ENCODE data around the gene COL13A1.

DNA sequence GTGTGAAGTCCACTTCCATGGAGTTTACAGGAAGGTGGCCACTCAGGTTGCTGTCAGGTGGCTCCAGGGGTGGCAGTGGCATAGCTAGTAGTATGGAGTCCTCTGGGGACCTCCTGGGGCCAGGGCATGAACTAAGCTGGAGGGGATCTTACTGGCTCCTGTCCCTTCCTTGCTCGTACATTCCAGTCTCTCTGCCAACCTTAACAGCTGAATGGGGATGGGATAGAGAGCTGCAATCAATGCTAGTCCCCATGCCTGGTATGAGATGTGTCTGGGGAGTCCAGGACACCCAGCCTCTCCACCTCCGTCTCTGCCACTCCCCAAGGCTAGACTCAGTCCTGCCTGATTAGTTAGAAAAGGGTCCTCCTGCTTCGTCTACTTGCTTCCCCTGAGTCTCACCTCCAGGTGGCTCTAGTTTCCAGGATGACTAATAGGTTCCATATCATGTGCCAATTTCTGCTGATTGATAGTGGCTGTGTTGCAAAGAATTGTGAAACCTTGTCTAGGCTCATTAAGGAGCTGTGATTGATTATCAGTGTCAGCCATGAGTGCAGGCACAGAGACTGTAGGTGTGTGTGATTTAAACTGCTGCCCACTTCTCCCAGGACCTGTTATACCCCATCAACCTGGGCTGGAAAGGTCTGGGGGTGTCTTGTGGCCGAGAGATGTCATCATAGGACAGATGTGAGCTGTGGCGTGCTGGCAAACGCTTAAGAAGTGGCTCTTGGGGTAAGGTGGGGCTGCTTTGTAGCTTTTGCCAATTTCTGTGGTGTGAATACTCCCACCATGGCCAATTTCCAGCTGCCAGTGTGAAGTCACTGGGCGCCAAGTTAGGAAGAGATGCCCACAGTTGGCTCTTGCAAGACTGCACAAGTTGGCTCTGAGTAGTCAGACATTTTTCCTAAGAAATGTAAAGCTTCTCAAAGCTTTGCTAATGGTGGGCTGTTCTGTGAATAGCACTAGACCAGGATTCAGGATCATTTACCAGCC lies 59.8 kb downstream of the COL13A1 start:
- TF ChIP-seq, protein P1, sequence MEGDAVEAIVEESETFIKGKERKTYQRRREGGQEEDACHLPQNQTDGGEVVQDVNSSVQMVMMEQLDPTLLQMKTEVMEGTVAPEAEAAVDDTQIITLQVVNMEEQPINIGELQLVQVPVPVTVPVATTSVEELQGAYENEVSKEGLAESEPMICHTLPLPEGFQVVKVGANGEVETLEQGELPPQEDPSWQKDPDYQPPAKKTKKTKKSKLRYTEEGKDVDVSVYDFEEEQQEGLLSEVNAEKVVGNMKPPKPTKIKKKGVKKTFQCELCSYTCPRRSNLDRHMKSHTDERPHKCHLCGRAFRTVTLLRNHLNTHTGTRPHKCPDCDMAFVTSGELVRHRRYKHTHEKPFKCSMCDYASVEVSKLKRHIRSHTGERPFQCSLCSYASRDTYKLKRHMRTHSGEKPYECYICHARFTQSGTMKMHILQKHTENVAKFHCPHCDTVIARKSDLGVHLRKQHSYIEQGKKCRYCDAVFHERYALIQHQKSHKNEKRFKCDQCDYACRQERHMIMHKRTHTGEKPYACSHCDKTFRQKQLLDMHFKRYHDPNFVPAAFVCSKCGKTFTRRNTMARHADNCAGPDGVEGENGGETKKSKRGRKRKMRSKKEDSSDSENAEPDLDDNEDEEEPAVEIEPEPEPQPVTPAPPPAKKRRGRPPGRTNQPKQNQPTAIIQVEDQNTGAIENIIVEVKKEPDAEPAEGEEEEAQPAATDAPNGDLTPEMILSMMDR (conservative IDR thresholded peaks at IDR 0.05; ENCODE audit: low read depth in 2 of 2), result peak; percentile 43 to 71; a peak in 3 of 4 replicates
- TF ChIP-seq EZH2phosphoT487 (IDR thresholded peaks at IDR 0.05; ENCODE audit: unreplicated experiment), result no peak
- TF ChIP-seq JUNB (IDR thresholded peaks at IDR 0.05; ENCODE audit: unreplicated experiment), result no peak
- TF ChIP-seq, protein P2, sequence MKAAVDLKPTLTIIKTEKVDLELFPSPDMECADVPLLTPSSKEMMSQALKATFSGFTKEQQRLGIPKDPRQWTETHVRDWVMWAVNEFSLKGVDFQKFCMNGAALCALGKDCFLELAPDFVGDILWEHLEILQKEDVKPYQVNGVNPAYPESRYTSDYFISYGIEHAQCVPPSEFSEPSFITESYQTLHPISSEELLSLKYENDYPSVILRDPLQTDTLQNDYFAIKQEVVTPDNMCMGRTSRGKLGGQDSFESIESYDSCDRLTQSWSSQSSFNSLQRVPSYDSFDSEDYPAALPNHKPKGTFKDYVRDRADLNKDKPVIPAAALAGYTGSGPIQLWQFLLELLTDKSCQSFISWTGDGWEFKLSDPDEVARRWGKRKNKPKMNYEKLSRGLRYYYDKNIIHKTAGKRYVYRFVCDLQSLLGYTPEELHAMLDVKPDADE (IDR thresholded peaks at IDR 0.05), result no peak
- no peak for TF ChIP-seq STAT1 (IDR thresholded peaks at IDR 0.05; ENCODE audit: unreplicated experiment)
- TF ChIP-seq EZH2 (IDR thresholded peaks at IDR 0.05; ENCODE audit: low read depth, unreplicated experiment), result no peak
